Right ventricle myocardium superior (tissue), 1 donor: ENCODE results near the gene GTF2F2. TPM values are rescaled to one million over a fixed set of nuclear protein-coding genes. Genes with fewer than 3 reads are reported as not detected.
A peak's percentile ranks its signal among the peaks of the same experiment; 100 is the strongest.
"Not testable (repeated sequence)": the region's sequence is repeated elsewhere in the genome, so short reads cannot be mapped to it uniquely, and the experiment has no call there.

ENCODE experiments used
- ATAC-seq: fragments of 200-7000 bp; cut with Tn5 transposase; one replicate; pipeline ENCODE4 v1.9.1; 2020; ENCODE audit warnings: mild to moderate bottlenecking; ENCODE audit not compliant: poor library complexity
- DNase-seq: peaks from one replicate; pipeline ENCODE4 v3.0.0-alpha.2; 2020
- intact Hi-C: fragments of 100-400 bp; cut with DNase I; formaldehyde crosslinking; loops from one replicate; pipeline ENCODE4 v1.11.2; 2022
- total RNA-seq: library from RNA; stranded (reverse); fragmentation: NEBNext Ultra II Directional; extraction: Animal tissue kit (Norgen Biotek cat#: 25700); gene quantifications from one replicate; pipeline ENCODE4 v1.2.1, GENCODE V29; 2021
- donor health status: DM: no; HTN: yes; CAD: no; lungs with severe emphysema.

GTF2F2 gene
- total RNA-seq, 1 donor from 2014 or later, result 22.3 TPM

DNA sequence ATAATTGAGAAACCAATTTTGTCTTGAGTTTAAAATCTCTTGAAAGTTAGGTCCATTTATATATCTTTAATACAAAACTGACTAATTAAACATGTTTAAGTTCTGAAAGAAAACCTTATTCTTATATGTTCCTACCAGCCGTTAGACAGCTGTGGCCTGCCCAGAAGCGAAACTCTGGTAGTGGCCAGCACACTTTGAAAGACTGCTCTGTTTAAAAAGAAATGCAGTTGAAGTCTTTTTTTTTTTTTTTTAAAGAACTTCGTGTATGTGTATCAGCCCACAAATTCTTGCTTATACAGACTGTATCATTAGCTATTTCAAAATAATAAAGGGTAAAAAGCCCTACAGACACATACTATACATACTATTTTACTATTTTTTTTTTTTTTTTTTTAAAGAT is 46.5 kb downstream of the GTF2F2 start:
- DNase-seq, result no peak
- intact Hi-C loops, result no loop called here
- ATAC-seq, result no peak

DNA sequence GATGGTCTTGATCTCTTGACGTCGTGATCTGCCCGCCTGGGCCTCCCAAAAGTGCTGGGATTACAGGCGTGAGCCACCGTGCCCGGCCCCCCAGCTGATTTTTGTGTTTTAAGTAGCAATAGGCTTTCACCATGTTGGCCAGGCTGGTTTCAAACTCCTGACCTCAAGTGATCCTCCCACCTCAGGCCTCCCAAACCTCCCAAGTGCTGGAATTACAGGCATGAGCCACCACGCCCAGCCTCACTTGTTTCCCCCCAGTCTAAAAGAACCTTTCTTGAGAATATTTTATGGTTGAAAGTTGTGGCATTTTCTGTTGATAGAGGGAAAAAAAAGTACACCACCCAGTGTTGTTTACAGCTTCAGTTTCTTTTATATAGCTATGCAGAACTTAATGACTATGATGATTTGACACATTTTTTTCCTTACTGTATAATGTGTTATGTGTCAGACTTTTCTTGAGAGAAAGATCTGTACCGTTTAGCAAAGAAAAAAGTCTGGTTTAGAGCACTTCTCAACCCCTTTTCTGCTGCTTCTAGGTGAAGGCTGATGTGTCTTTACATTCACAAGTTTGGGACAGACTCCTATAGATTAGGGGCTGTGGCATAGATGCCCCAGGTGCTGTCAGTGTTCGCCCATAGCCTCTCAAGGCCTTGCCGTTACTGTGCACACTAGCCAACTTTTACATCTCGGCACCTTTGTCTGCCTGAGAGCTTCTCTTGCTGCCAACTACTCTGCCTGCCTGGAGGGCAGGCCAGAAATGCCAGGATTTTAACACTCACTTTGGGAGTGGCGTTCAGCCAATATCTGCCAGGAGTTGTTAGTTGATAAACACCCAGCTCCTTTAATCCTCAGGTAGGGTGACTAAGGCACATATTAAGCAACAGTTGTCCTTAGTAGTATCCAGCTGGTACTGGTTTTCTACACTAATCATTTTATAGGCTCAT is 47.6 kb downstream of the GTF2F2 start:
- intact Hi-C loops, result no loop called here
- ATAC-seq, result peak; percentile 97
- no peak for DNase-seq

DNA sequence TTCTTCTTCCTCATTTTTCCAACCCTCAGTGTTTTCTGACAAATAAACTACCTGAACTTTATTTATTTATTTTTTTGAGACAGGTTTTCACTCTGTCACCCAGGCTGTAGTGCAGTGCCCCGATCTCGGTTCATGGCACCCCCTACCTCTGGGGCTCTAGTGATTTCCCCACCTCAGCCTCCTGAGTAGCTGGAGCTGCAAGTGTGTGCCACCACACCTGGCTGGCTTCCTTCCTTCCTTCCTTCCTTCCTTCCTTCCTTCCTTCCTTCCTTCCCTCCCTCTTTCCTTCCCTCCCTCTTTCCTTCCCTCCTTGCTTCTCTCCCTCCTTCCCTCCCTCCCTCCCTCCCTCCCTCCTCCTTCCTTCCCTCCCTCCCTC is 48.2 kb downstream of the GTF2F2 start:
- ATAC-seq (peak; percentile 40), DNase-seq (no peak)
- intact Hi-C loops, result no loop called here

DNA sequence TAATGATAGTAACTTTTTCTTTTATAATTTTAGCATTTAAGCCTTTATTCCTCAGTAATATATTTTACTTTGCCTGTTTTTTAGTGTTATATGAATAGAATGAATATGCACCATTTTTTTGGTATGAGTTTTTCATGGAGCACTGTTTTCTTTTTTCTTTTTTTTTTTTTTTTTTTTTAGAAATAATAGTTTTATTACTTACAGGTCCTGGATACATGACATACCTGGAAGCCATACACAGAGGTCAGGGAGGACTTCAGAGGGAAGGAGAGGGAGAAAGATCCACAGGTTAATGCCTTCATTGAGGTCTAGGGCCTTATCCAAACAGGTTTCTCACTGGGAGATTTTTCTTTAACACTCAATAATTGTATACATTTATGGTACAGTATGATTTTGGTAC is 54.2 kb downstream of the GTF2F2 start:
- ATAC-seq, result no peak
- intact Hi-C loops, result no loop called here
- no peak for DNase-seq

DNA sequence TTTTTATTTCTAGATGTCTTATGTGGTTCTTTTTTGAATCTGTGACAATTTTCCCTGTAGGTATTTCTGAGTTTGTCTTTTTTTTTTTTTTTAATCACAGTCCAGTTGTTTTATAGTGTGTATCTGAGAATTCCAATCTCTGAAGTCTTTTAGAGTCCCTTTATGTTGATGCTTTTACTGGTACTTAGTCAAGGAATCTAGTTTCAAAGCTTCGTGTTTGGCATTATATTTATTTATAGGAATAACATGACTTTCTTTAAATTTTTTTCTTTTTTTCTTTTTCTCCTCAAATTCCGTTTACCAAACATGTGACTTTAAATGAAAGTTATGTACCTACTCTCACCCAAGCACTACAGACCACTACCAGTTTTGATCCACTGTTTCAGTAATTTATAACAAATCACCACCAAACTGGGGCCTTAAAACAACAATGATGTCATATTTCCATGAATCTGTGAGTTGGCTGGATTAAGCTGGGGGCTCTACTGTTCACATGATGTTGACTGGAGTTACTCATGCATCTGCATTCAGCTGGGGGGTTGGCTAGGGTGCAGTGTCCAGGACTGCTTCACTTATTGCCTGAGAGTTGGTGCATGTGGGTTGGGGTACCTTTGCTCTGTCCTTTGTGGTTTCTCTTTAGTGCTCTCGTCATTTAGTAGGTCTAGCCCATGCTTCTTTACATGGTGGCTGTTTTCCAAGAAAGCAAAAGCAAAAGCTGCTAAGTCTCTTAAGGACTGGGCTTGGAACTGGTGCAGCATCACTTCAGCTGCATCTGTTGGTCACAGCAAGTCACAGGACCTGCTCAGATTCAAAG is 58.2 kb downstream of the GTF2F2 start:
- intact Hi-C loops, result no loop called here
- no peak for DNase-seq
- ATAC-seq, result peak; percentile 55

DNA sequence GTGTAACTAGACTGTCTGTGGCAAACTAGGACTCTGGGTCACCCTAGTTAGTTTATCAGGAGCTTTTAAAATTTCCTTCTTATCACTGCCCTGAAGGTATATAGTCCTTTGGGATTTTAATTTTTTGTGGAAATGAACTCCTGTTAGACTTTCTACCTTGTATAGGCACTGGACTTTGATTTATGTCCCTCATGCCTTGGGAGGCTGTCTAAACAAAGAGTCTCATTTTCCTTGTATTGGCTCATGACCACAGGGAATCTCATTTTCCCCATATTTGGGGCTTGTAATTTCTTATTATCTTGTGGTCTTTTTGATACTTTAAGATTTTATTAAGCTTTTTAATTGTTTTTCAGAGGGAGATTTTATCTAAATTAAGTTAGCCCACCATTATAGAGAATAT is 59.1 kb downstream of the GTF2F2 start:
- ATAC-seq (no peak), DNase-seq (no peak)
- intact Hi-C loops, result no loop called here

DNA sequence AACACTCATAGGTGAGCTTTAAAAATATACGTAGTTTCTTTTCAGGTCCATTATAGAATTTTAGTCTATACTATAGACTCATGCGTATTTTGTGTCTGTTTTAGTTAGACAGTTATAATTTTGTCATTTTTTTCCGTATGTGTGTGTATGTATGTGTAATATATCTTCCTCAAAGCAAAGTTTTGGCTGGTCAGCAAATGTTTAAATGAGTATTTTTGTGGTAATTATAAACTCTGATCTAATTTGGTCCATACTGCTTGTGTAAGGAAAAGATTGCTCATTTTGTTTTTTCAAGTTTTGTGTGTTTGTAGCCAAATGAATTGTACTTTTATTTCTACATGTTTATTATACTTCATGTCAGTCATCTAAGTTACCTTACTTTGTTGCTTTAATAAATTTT is 60.0 kb downstream of the GTF2F2 start:
- intact Hi-C loops, result no loop called here
- no peak for ATAC-seq
- no peak for DNase-seq

DNA sequence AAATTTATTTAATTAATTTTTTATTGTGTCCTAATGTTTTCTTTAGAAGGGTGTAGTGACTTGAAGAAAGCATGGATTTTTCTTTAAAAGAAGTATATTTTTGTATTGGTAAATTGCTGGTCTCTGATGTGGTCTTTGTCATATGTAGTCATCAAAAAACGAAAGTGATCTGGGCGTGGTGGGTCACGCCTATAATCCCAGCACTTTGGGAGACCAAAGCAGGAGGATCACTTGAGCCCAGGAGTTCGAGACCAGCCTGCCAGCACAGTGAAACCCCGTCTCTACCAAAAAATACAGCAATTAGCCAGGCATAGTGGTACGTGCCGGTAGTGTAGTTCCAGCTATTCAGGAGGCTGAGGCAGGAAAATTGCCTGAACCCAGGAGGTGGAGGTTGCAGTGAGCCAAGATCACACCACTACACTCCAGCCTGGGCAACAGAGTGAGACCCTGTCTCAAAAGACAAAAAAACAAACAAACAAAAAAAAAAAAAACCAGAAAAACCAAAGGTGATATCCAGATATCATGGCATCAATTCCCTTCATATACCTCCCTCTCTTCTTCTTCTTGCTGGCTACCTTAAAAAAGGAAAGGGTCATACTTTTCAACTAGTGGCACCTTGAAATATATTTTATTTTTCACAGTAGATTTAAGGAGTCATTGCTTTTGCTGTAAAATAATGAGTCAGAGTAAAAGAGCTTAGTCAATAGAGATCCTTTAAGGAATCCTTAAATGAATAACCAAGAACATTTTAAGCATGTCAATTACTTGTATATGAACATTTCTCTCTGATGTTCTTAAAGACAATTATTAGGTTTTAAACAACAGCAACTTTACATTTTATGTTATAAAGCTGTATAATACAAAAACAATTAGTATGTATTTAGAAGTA is 60.6 kb downstream of the GTF2F2 start:
- no peak for ATAC-seq
- intact Hi-C loops, result no loop called here
- no peak for DNase-seq

DNA sequence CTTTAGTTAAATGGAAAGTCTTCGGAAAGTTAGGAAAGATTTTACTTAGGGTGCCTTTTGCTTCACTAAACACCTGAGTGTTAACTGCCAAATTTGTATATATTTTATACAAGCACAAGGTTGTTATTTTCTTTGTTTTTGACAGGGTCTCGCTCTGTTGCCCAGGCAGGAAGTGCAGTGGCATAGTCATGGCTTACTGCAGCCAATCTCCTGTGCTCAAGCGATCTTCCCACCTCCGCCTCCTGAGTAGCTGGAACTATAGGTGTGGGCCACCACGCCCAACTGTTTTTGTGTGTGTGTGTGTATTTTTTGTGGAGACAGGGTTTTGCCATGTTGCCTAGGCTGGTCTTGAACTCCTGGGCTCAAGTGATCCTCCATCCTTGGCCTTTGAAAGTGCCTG is 64.4 kb downstream of the GTF2F2 start:
- no peak for DNase-seq
- no peak for ATAC-seq
- intact Hi-C loops, result no loop called here

DNA sequence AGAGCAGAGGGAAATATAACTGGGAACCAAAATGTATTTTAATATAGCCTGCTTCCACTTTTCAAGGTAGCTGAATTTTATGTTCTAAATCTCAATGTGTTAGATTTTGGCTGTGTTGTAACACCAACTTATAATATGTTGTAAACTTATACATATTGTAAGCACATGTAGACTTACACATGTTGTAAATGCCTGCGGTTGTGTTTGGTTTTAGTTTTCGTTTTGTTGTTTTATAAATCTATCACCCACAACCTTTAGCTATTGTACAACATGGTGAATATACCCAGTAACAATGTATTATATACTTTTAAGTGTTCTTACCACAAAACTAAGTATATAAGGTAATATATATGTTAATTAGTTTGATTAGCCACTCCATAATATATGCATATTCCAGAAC is 65.0 kb downstream of the GTF2F2 start:
- ATAC-seq (no peak), DNase-seq (no peak)
- intact Hi-C loops, result no loop called here

DNA sequence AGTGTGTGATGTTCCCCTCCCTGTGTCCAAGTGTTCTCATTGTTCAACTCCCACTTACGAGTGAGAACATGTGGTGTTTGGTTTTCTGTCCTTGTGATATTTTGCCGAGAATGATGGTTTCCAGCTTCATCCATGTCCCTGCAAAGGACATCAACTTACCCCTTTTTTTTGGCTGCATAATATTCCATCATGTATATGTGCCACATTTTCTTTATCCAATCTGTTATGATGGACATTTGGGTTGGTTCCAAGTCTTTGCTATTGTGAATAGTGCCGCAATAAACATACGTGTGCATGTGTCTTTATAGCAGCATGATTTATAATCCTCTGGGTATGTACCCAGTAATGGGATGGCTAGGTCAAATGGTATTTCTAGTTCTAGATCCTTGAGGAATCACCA is 68.8 kb downstream of the GTF2F2 start:
- intact Hi-C loops, ATAC-seq, DNase-seq: not testable (repeated sequence)

DNA sequence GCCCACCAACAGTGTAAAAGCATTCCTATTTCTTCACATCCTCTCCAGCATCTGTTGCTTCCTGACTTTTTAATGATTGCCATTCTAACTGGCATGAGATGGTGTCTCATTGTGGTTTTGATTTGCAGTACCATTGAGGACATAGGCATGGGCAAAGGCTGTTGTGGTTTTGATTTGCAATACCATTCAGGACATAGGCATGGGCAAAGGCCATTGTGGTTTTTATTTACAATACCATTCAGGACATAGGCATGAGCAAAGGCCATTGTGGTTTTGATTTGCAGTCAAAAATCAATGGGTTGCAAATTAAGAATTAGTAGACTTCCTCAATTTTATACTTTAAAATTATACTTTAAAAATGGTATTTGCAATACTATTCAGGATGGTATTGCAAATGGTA is 69.2 kb downstream of the GTF2F2 start:
- ATAC-seq, intact Hi-C loops, DNase-seq: not testable (repeated sequence)

DNA sequence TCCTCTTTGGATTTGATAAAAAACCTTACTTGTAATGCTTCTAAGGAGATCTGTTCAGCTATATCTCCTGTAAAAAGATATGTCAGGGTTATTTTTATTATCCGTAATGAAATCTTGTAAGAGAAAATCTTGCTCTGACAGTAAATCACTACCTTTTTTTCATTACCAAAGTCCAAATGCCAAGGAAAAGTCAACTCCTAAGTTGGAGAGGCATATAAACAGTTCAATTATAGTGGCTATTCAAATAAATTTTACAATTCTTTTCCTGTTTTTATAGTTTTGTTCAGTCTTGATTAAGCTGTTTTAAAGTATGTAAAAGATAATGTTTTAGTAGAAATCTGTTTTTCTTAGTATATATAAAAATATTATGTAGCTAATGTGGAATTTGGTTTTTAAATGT is 71.6 kb downstream of the GTF2F2 start:
- ATAC-seq (no peak), DNase-seq (no peak)
- intact Hi-C loops, result no loop called here

DNA sequence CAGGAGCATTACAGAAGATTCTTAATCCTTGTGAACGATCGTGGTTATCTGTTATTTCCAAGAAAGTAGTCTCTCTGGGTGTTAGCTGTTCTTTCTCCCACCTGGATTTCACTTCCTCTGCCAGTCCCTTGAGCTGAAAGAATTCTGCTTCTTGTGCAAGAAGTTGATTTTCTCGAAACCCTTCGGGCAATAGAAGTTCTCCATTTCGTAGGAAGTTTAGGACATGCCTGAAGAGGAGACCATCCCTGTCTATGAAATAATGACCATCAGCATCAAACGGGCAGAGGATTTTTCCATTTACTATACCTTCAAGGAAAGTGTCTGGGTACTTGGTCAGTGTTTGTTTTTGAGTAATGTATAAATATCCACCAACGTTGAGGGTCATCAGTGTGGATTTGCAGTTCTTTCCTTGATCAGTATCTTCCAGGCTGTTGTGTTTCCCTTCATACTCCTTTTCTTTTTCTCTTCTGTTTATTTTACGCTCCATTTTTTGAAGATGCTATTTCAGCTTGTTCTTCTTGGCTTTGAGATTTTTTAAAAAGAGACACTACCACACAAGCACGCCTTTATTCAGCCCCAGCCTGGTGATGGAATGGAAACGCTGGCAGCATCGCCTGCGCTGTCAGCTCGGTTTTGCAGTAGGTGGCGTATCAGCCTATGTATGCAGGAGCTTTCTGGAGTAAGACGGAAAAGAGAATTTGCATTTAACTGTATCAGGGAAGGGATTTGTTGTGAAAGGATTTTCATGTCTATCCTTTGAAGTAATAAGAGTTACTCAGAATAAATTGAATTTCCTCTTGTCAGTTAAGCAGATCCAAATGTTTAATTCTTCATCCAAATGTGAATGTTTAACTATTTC is 74.0 kb downstream of the GTF2F2 start:
- ATAC-seq (peak; percentile 67), DNase-seq (peak; percentile 61)
- intact Hi-C loops, result no loop called here

DNA sequence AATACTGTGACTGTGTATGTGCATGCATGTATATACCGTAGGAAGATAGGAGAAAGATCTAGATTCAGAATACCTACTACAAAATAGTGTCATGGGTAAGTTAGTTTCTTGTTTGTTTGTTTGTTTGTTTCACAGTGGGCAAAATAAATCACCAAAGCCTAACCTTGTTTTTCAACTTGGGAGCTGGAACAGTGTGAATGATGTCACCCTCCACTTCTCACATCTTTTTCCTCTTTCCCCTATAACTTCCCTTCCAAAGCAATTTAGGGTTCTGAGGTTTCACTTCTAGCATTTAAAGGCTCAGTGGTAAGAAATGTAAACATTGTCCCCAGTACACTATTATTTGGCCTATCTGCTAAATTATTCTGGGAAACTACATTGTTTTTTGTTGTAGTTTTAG is 75.1 kb downstream of the GTF2F2 start:
- ATAC-seq, result no peak
- DNase-seq, result no peak
- intact Hi-C loops, result no loop called here

DNA sequence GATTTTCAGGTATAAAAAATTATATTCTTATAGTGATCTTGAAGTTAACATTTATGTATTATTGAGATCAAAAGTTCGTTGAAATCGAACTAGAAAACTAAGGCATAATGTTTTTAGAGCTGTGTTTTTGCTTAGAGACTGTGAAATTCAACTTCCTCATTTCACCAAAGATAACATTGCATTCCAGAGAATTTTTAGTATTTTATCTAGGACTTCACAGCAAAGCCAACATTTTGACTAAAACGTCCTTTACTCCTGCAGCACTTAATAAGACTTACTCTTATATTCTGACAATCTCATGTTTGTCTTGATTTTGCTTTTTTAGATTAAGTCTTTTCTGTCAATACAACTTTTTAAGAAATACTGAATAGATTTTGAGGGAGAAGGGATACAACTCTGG is 75.8 kb downstream of the GTF2F2 start:
- DNase-seq, result no peak
- ATAC-seq, result no peak
- intact Hi-C loops, result no loop called here

DNA sequence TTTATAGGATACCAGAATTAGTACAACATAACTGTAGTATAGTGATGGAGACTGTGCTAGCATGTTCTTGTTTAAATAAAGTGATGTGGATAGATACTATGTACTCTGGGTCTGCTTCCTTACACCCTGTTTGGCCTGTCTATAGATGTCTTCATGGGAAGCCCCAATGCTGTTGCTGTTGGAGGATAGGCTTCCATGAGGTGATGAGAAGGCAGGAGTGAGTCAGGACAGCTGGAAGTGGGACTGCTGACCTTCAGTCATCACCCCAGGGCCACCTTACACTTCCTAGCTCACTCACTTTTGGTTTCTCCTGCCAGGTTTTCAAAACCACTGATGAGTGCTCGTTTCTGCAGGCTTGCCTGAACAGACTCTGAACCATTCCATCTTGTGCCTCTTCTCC is 76.3 kb downstream of the GTF2F2 start:
- ATAC-seq, result peak; percentile 65
- DNase-seq, result no peak
- intact Hi-C loops, result no loop called here

DNA sequence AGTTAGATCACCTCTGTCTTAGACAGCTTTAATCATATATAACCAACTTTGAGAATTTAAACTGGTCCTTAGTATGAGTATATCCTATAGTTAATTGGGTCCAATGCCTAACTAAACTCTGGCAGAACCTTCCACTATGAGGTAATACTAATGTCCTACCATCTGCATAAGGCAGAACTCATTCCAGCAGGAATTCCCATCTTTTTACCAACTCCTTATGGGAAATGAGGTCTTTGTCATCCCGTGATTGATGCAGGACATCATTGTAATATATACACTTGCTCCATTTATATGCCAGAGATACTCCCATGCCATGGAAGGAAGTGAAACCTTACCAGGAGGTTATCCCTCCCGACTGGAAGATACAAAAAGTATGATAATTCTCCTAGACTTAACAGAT is 77.7 kb downstream of the GTF2F2 start:
- intact Hi-C loops, result no loop called here
- no peak for DNase-seq
- no peak for ATAC-seq
